ENCODE results near the gene TMEM196. TPM values are rescaled to one million over a fixed set of nuclear protein-coding genes. Genes with fewer than 3 reads are reported as not detected.

Gene TMEM196
- total RNA-seq (2014; rRNA removed; shearing (Covaris generic)) = not detected in 2 replicates

DNA sequence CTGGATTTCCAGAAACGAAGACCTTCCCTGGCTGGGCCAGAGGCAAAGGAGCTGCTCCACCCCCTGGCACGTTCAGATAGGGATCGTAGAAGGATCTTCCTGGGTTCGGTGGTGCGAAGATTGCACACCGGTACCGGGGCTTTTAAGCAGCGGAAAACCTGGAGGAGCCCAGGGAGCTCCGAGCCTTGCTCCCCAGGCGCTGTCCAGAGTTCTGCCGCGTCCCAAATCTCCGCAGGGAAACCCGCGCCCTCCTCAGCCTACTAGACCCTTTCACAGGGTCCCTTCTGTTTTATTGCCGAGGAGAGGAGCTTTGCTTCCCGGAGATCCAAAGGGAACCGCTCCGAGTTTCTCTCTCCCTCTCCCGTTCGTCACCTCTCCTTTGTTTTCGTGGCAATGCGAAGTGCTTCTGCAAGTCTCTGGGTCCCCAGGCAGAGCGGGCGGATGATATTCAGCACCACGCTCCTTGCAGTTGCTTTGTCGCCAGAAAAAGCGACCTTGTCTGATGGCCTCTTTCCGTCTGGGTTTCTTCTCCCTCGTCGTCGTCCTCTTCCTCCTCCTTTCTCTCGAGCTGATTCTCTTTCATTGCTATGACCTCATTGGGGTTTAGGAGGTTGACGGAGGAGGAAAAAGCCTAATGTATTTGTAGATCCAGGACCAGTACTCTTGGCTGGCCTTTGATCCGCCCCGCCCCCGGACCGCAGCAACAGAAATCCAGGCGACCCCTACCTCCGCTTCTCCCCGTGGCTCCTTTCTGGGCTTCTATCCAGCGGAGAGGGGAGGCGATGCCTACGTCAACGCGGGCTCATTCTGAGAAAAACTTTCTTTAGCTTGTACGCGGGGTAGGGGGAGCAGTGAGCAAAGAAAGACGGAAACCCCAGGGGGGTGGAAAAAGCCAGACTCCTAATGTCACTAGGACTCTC, at the start of gene TMEM196:
Gene TMEM196, minus strand, starts transcription at position 777 of the 920 bp plus-strand sequence. CDS start 921 bp downstream, outside the sequence.
- no peak for DNase-seq (ENCODE audit: low spot score)
- in situ Hi-C loops (cut with HindIII; ENCODE audit: low sequenced_read_pairs) = no loop called here

DNA sequence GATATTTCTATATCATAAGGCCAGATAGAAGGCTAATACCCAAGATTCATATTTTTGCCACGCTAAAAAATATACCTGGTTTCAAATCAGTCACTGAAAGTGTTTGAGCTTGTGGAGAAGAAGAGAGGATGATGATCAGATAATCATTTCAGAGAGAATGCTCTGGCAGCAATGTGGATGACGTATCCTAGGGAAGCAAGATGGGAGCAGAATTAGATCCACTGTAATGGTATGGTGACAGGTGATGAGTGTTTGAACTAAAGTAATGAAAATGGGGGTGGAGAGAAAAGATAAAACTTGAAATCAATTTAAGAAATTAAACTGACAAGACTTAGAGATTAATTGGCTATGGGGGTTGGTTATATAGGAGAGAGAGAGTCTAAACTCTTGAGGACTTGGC, 42.7 kb upstream of the TMEM196 start:
- DNase-seq (ENCODE audit: low spot score) = no peak
- in situ Hi-C loops (cut with HindIII; ENCODE audit: low sequenced_read_pairs) = no loop called here

DNA sequence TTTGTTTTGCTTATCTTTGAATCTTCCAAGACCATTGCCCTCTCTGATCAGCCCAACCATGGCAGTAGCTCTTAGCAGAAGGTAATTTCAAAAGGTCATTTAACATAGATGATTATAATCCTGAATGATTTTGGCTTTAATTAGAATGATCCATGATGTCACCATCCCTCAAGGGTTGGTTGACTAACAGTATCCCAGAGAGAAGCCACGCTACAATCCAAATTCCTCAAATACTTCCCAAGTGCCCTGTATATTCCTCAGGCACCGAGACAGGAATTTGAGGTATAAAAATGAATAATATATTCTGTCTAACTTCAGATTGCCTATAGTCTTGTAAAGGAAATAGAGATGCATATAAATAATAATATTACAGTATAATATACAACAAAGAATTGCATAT, 42.1 kb upstream of the TMEM196 start:
- in situ Hi-C loops (cut with HindIII; ENCODE audit: low sequenced_read_pairs) = no loop called here
- no peak for DNase-seq (ENCODE audit: low spot score)

DNA sequence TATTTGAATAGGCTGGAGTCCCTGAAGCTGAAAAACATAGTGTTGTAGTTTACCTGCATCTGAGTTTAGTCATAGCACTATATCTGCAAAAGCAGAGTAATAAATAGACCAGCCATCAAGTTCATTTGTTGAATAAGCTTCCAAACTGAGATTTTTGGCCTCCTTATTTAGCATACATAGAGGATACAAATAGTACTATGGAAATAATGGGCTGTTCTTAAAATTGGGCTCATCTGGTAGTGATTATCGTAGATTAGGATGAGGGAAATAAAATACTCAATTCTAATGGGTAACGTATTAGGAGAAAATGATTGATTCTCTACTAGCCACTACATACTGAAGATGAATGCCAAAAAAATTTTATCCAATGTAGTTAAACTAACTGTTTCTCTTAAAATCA, 41.4 kb upstream of the TMEM196 start:
- DNase-seq (ENCODE audit: low spot score) = no peak
- in situ Hi-C loops (cut with HindIII; ENCODE audit: low sequenced_read_pairs) = no loop called here

DNA sequence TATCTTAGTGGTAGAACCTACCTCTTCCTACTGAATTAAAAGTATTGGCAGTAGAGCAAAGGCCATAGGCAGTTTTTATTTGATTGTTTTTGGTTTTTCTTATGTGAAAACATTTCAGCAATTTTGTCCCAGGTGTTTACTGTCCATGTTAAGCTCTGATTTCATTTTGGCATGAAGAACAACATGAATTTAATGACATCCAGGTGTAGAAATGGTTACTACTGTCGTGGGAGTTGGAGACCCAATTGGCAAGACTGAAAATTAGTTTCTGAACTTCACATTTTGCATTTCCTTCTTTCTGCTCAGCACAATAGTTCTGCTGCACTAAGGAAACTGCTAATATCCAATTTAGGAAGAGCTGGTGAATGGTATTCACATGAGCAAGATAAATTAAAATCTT, 38.0 kb upstream of the TMEM196 start:
- in situ Hi-C loops (cut with HindIII; ENCODE audit: low sequenced_read_pairs) = no loop called here
- no peak for DNase-seq (ENCODE audit: low spot score)

DNA sequence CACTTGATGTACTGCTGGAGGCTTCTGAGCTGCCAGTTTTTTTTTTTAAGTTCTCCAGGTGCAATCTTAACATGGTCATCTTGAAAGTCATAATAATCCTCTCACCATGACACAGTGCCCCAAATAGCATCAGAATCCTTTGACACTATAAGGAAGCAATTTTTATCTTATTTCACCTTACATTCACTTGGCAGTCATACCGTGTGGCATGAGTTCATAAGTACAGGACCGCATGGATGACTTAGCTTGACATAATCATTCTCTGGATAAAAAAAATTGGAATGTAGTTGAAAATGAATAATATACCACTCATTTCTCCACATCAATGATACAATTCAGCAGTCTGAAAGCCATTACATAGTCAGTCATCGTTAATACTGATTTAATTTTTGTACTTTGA, 25.6 kb upstream of the TMEM196 start:
- in situ Hi-C loops (cut with HindIII; ENCODE audit: low sequenced_read_pairs) = no loop called here

DNA sequence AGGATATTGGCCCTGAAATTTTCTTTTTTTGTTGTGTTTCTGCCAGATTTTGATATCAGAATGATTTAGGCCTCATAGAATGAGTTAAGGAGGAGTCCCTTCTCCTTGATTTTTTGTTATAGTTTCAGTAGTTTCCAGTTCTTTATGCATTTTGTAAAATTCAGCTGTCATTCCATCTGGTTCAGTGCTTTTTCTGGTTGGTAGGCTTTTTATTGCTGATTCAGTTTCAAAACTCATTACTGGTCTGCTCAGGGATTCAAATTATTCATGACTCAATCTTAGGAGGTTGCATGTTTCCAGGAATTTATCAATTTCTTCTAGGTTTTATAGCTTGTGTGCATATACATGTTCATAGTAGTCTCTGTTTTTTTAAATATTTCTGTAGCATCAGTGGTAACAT, 10.1 kb upstream of the TMEM196 start:
- no peak for DNase-seq (ENCODE audit: low spot score)
- in situ Hi-C loops (cut with HindIII; ENCODE audit: low sequenced_read_pairs) = no loop called here

More for the DNA sequence above, 25.6 kb upstream of the TMEM196 start:
- DNase-seq (ENCODE audit: low spot score) = no peak

DNA sequence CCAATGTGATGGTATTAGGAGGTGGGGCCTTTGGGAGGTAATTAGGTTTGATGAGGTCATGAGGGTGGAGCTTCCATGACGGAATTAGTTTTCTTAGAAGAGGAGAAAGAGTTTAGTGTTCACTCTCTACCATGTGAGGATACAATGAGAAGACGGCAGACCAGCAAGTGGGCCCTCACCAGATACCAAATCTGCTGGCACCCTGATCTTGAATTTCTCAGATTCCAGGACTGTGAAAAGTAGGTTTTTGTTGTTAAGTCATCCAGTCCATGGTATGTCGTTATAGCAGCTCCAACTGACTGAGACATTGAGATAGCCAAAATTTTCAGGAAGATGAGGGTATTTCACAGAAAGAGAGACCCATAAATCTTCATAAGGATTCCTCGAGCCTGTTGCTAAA, 3.6 kb upstream of the TMEM196 start:
- no peak for DNase-seq (ENCODE audit: low spot score)
- in situ Hi-C loops (cut with HindIII; ENCODE audit: low sequenced_read_pairs) = no loop called here

DNA sequence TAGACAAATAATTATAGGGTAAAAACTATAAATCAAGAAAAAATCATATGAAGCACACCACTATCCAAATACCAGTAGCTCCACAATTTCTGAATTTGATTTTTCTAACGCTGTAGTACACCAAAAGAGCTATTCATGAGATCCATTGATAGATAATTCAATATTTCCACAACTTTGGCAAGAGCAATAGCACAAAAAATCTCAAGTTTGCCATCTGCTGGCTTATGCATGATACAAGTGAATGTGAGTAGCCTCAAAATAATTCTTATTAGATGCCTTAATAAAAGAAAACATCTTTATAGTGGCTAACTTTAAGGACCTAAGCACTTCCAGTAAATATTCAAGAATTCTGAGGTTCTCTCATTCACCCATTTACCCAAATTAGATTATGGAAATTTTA, 2.2 kb upstream of the TMEM196 start:
- no peak for DNase-seq (ENCODE audit: low spot score)
- in situ Hi-C loops (cut with HindIII; ENCODE audit: low sequenced_read_pairs) = no loop called here

DNA sequence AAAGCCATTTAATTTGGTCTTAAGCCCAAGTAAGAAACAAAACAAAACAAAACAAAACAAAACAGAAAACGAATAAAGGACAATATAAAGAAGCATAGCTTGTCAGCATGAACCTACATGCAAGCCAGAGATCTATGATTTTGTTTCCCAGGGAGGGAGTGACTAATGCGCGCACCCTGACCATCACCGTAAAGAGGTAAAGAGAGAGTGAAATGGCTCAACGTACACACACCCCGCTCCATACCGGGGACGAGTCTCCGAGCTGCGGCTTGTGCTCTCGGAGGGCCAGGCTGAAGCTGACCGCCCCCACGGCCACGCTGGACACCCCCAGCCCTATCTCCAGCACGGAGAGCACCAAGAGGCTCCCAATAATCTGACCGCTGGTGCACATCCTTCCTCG, 1.1 kb downstream of the TMEM196 start:
- in situ Hi-C loops (cut with HindIII; ENCODE audit: low sequenced_read_pairs) = no loop called here
- no peak for DNase-seq (ENCODE audit: low spot score)

DNA sequence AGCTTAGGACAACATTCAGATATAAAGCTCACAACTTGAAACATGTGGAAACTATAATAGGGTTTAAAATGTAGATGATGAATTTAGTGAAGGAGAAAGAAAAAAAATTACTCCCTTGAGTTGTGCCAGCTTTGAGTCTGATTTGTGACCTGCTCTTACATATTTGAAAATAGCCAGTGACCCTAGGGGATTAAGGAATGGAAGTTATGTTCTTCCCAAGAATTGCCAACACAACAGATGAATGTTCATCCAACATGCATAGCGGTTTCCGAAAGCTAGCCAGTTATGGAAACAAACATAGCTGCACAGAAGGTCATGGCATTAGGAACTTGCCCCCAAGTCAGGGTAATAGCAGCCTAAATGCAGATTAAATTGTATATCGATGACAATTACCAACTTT, 10.8 kb downstream of the TMEM196 start:
- no peak for DNase-seq (ENCODE audit: low spot score)
- in situ Hi-C loops (cut with HindIII; ENCODE audit: low sequenced_read_pairs) = no loop called here

DNA sequence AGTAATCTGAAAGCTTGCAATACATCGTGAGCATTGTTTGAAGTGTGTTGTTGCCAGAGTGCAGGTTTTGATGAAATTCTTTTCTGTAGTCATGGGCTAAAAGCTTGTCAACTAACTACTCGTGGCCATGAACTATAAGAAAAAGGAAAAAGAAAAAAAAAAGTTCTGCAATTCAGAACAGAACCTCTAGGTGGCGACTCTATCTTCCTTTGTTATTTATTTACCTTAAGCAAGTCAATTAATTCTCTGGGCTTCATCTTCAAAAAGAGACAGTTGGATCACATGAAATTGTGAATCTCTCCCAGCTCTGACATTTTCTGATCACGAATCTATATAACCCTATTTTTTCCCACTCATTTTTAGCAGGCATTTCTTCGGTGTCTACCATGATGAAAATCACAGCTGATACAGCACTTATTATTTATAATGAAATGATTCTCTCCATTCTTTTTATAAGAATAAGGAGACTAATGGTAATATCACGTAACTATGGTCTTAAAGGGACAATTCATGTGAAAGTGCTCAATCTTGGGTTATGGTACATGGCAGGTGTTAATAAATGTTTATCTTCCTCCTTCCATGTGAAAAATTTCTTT, 18.8 kb downstream of the TMEM196 start:
- in situ Hi-C loops (cut with HindIII; ENCODE audit: low sequenced_read_pairs) = no loop called here
- no peak for DNase-seq (ENCODE audit: low spot score)

DNA sequence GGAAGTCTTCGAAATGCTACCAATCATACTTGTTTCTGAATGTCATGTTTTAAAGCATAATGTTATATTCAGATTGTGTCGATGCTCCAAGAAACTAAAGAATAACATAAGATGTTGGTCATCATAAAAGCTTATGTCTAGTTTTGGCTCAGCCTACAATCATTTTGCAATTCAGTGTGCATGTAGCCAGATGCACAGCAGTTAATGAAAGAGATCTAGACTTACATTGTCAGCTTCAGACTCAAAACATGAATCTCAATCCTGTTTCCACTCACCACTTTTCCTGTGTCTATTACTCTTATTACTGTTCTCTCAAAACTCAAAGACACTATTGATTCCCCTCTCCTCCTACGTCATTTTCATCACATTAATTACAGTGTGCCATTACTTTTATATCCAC, 21.4 kb downstream of the TMEM196 start:
- in situ Hi-C loops (cut with HindIII; ENCODE audit: low sequenced_read_pairs) = no loop called here

DNA sequence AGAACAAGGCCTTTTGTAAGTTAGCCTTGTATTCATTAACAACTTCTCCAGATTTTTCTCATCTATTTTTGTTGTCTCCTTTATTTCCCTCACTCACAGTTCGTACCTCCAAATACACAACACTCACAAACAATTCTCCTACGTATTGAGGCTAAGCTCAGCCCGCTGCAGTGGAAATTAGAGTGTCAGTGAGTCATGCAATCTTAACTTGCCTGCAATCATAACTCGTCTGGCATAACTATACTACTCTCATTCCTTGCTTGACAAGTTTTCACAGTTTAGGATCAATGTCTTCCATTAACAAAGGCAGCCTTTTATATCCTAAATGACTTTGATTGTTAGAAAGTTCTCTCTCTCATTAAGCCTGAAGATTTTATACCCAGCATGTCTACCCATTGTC, 23.8 kb downstream of the TMEM196 start:
- DNase-seq (ENCODE audit: low spot score) = no peak
- in situ Hi-C loops (cut with HindIII; ENCODE audit: low sequenced_read_pairs) = no loop called here

More for the DNA sequence above, 21.4 kb downstream of the TMEM196 start:
- DNase-seq (ENCODE audit: low spot score) = no peak

DNA sequence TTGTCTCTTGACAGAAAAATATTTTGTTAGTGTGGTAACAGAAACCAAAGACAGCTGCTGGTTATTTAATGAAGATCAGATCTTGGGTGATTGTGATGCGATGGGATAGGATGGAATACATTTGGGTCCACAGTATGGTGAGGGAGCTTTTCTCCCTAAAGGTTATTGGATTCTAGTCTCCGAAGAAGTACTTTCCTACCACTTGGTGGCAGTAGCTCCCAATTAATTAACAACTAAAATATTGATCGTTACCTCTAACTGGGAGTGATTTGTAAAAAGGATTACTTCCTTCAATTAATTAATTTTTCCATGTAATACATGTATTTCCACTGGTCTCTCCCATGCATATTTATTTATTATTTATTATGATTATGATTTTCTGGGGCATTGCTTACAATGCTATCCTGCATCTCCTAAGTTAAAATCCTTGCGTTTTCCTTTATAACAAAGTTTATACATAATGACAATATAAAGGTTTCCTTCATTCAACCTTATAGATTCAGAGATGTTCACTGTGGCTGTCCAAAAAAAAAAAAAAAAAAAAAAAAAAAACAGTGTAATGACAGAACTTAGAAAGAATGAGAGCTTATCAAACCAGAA, 25.6 kb downstream of the TMEM196 start:
- peak; percentile 19 for DNase-seq (ENCODE audit: low spot score)
- in situ Hi-C loops (cut with HindIII; ENCODE audit: low sequenced_read_pairs) = no loop called here

DNA sequence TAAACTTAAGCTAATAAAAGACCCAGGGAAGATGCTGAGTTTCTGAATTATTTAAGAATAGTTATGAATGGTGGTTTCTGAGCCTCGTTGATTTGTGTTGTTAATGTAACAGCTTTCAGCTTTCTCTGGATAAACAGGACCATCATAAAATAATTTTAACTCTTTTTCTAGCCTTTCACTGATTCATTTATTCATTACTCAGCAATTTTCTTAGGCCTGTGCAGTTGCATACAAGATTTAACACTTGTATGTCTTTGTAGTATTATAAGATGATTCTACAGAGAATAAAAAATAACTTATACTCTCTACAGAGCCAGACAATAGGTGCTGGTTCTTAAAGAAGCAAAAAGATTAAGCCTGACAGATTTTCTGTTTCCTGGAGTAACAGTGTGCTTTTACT, 29.3 kb downstream of the TMEM196 start:
- in situ Hi-C loops (cut with HindIII; ENCODE audit: low sequenced_read_pairs) = no loop called here

DNA sequence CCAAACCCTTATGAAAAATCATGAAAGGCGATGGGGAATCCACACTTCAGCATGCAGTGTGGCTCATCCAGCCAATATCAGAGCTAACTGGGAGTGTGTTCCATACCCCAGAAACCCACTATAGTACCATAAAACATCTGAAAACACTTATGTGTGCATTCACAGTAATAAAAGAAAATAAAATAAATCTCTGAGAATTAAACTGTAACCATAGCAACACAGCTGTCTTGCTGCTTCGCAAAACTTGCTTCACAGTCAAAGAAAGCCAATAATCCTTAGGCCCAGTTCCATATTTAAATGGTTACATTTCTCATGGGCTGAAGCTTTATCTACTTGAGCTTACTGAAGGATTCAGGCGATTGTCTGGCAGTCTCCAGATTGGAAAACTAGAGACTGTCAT, 44.7 kb downstream of the TMEM196 start:
- no peak for DNase-seq (ENCODE audit: low spot score)
- in situ Hi-C loops (cut with HindIII; ENCODE audit: low sequenced_read_pairs) = no loop called here

More for the DNA sequence above, 29.3 kb downstream of the TMEM196 start:
- no peak for DNase-seq (ENCODE audit: low spot score)

DNA sequence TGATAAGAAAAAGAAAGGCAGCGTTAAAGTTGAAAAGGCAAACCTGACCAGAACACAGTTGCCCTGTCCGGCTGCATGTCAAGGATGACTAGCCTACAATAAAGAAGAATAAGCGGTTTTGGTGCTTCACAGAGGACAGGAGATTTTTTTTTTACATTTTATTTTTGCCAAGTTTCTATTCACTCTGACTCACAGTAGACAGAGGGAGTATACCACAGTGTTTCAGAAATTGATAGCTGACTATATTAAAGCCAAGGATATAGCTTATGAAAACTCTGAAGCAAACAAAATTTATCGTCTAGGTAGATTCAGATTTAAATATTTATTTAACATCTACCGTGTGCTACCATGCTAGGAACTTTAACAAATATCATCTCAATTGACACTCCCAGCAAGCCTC, 47.6 kb downstream of the TMEM196 start:
- in situ Hi-C loops (cut with HindIII; ENCODE audit: low sequenced_read_pairs) = no loop called here
- no peak for DNase-seq (ENCODE audit: low spot score)

DNA sequence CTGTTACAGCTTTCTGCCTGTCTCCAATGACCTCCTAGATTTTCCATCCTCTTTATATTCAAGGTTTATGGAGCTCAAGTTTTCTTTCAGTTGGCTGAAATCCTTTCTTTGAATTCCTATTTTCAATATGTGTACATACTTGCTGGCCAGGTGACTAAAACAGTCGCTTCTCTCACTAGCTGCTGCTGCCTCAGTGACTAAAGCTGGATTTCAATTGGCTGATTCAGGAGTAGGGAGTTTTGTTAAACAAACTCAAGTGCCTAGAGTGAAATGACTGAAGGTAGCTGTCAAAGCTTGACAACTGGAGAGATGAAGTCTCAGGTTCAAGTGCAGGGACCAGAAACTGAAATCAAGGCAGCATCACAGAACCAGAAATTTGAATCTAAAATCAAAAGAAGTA, 57.9 kb downstream of the TMEM196 start:
- in situ Hi-C loops (cut with HindIII; ENCODE audit: low sequenced_read_pairs) = no loop called here
- DNase-seq (ENCODE audit: low spot score) = no peak

DNA sequence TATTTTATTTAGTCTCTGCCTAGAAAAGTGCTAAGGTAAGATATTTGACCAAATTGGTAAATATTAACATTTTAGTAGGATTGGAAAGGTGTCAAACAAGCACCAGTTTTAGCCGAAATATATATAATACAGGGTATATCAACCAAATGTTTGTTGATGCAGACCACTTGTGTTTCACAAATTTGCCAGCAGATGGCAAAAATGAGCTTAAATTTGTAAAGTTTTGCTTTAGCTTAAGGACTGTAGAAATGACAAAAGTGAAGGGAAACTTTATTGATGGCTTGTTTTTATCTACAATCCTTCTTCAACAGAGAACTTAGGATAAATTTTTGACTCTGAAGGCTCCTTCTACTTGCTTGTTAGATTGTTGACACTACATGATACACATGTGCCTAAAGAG, 59.7 kb downstream of the TMEM196 start:
- DNase-seq (ENCODE audit: low spot score) = peak; percentile 41
- in situ Hi-C loops (cut with HindIII; ENCODE audit: low sequenced_read_pairs) = no loop called here
